ENCODE results near the gene KRT2. TPM values are rescaled to one million over a fixed set of nuclear protein-coding genes. Genes with fewer than 3 reads are reported as not detected.

Gene KRT2
- polyA plus RNA-seq, 2 of the 4 experiments (the other 2 are of a cell fraction), result 0.09 TPM; not detected in 1

DNA sequence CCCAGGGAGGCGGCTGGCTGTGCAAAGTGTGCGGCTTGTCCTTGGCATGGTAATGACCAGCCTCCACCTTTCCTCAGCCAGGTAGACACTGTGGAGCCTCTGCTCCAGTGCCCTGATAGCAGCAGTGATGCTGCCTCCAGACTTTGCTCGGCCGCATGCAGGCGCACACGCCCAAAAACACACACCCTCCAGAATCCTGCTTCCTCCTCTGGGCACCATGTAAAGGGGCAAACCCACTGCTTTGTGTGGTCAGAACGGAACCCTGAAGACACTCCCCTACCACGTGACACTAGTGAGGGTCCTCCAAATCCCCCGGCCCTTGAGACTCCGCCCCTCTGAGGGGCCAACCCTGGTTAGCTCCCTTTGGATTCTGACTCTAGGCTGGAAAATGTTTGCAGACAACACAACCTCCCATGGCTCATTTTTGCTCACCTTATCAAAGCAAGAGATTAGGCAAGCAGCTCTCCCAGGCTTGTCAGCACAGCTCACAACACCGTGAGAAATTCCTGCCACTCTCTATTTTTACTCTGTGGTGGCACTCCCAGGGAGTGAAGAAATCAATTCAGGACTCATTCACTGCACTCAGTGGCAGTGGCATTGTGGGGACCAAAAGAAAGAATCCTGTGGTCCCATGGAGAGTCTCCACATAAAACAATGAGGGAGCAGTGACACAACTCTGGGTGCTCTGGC is 46.8 kb upstream of the KRT2 start:
- Histone ChIP-seq H3K4me1 (no peaks in the 10 kb centered on the region), H3K27ac (no peak overlapping the region), H3K4me3 (no peak overlapping the region), H3K4me2 (no peak overlapping the region), H3K9me3 (no peaks in the 10 kb centered on the region)
- no peak; a peak in 1 of 6 replicates for ATAC-seq
- 64% methylated on average over 11 of the region's 11 CpGs for WGBS (ENCODE audit: missing lambda C conversion rate)
- DNase-seq (ENCODE audit: low read depth in 1 of 2, low spot score in 1 of 2), result no peak
- no peak for FAIRE-seq
- TF ChIP-seq HOXB13 (CRISPR knock-in tag; IDR thresholded peaks at IDR 0.05; ENCODE audit: low read depth) (no peak), FOSB (CRISPR knock-in tag; IDR thresholded peaks at IDR 0.05) (no peak), EP300 (IDR thresholded peaks at IDR 0.05) (no peak), E2F6 (IDR thresholded peaks at IDR 0.05; ENCODE audit: borderline replicate concordance, low read depth) (no peak), REST (IDR thresholded peaks at IDR 0.05) (no peak), HDAC2 (IDR thresholded peaks at IDR 0.05) (no peak), BHLHE40 (IDR thresholded peaks at IDR 0.05; ENCODE audit: low read depth, low read length) (no peak), ATOH8 (CRISPR knock-in tag; IDR thresholded peaks at IDR 0.05; ENCODE audit: low read depth) (no peak), HOXB5 (CRISPR knock-in tag; IDR thresholded peaks at IDR 0.05) (no peak)
- TF ChIP-seq, protein P1, sequence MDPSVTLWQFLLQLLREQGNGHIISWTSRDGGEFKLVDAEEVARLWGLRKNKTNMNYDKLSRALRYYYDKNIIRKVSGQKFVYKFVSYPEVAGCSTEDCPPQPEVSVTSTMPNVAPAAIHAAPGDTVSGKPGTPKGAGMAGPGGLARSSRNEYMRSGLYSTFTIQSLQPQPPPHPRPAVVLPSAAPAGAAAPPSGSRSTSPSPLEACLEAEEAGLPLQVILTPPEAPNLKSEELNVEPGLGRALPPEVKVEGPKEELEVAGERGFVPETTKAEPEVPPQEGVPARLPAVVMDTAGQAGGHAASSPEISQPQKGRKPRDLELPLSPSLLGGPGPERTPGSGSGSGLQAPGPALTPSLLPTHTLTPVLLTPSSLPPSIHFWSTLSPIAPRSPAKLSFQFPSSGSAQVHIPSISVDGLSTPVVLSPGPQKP (IDR thresholded peaks at IDR 0.05; ENCODE audit: low read depth, low read length), result no peak
- ChIA-PET POLR2A (no interaction called here), CTCF (interaction anchor here (1.2 to 1.3 kb wide), 2 partner anchors 36 to 42 kb away, joined by 3 read pairs; no protein-coding TSS in a partner anchor)

DNA sequence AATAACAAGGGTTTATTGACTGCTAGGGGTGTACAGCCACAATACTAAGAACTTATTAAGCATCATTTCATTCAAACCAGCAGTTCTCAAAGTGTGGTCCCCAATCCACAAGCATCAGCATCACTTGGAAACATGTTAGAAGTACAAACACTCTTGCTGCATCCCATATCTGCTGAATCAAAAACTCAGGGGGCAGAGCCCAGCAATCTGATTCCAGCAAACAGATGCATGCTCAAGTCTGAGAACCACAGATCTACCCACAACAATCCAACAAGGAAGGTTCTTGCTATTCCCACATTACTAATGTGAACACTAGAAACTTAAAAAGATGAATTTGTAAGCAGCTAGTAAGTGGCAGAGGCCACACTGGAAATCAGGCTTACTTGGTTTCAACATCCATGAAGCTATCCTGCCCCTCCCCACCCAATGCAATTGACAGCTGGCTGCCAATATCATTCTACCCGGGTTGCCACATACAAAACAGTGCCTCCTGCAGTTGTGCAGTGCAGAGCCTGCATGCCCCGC is 45.1 kb upstream of the KRT2 start:
- 0% methylated on average over 1 of the region's 2 CpGs for WGBS (ENCODE audit: missing lambda C conversion rate)
- ATAC-seq (no peak), DNase-seq (ENCODE audit: low read depth in 1 of 2, low spot score in 1 of 2) (no peak), FAIRE-seq (no peak)
- no peaks in the 10 kb centered on the region for H3K4me1 ChIP-seq
- no peak overlapping the region for H3K27ac ChIP-seq
- H3K4me2 ChIP-seq, result no peak overlapping the region
- no peaks in the 10 kb centered on the region for H3K9me3 ChIP-seq
- no peak for TF ChIP-seq RNF2 (IDR thresholded peaks at IDR 0.05; ENCODE audit: borderline replicate concordance, low read depth)
- TF ChIP-seq HMGXB4 (CRISPR knock-in tag; IDR thresholded peaks at IDR 0.05; ENCODE audit: borderline replicate concordance), result no peak
- no peak for TF ChIP-seq HOXB13 (CRISPR knock-in tag; IDR thresholded peaks at IDR 0.05; ENCODE audit: low read depth)
- TF ChIP-seq BHLHE40 (IDR thresholded peaks at IDR 0.05; ENCODE audit: low read depth, low read length), result no peak
- no peak for TF ChIP-seq SREBF2 (IDR thresholded peaks at IDR 0.05)
- TF ChIP-seq E2F6 (IDR thresholded peaks at IDR 0.05; ENCODE audit: borderline replicate concordance, low read depth), result no peak
- POLR2A ChIA-PET, result no interaction called here
- no peak overlapping the region for H3K4me3 ChIP-seq
- CTCF ChIA-PET, result interaction anchor here (0.8 to 1.5 kb wide), 2 partner anchors 39 to 173 kb away, joined by 3 read pairs; no protein-coding TSS in a partner anchor
